Suppressor macrophage (primary cell): ENCODE data around the gene HEMK1.

Experiments
- DNase-seq, 4 experiments: peaks; one replicate each; pipeline ENCODE4 v3.0.0-alpha.2; 2020 to 2022
- total RNA-seq, 17 experiments: gene quantifications; one replicate each; lab custom pipeline; 2026; ENCODE audit warnings: mixed read lengths in 6 of 17, inconsistent platforms in 3 of 17; lab: John Stamatoyannopoulos, UW

The HEMK1 gene, protein sequence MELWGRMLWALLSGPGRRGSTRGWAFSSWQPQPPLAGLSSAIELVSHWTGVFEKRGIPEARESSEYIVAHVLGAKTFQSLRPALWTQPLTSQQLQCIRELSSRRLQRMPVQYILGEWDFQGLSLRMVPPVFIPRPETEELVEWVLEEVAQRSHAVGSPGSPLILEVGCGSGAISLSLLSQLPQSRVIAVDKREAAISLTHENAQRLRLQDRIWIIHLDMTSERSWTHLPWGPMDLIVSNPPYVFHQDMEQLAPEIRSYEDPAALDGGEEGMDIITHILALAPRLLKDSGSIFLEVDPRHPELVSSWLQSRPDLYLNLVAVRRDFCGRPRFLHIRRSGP
- 4.4 to 25.8 (median 13.9) reads per million in 17 experiments for total RNA-seq

- peak; percentile 97 to 100 (median 100) for DNase-seq
Observed at GRCh38 chr3:50568947-50569749, at the start of gene HEMK1. TSS of gene HEMK1 (plus strand) at chr3:50569522. CDS start at chr3:50571105, 1,583 bp downstream.

DNA sequence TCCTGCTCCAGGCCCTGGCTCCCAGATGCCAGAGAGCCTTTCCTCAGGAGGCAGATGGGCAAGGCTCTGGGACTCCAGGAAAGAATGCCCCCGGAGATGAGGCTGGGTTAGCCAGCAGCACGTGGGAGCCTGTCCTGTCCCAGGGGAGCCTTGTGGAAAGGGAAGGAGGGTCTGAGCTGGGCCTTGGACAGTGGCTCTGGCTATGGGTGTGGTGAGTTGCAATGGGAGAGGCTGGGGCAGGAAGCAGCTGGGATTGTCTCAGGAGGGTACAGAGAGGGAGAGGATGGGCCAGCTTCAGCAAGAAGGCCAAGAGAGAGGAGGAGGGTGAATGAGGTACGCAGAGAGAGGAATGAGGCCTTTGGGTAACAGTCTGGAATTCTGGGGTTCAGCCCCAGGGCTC lies 48.5 kb upstream of the HEMK1 start:
- DNase-seq = no peak

- DNase-seq = no peak
Observed at GRCh38 chr3:50521572-50521971, 47.8 kb upstream of the HEMK1 start.

DNA sequence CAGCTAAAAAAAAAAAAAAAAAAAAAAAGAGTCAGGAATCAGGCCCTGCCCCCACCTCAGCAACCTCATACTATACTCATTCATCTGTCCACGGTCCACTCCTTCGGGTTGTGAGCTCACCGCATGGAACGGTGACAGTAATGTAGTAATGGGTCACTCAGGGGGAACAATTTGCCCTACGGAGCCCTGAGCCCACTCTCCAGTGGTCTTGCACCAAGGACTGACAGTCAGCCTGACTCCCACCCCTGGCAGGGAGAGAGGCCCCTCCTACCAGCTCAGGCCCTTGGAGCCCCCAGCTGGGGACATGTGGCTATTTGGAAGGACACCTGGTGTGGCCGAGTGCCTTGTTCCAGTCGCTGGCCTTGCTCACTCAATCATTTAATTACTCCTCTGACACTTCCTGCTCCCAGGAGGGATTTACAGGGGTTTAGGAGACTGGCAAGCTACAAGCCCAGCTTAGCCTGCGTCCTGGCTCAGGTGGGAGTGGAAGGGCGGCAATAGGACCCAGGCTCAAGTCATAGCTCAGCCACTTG lies 46.0 kb upstream of the HEMK1 start:
- no peak for DNase-seq

- DNase-seq = no peak
Observed at GRCh38 chr3:50524746-50525145, 44.6 kb upstream of the HEMK1 start.

- DNase-seq = no peak
Observed at GRCh38 chr3:50525191-50525910, 44.0 kb upstream of the HEMK1 start.

- DNase-seq = peak; percentile 86 to 93 (median 90)
Observed at GRCh38 chr3:50525987-50526386, 43.3 kb upstream of the HEMK1 start.

DNA sequence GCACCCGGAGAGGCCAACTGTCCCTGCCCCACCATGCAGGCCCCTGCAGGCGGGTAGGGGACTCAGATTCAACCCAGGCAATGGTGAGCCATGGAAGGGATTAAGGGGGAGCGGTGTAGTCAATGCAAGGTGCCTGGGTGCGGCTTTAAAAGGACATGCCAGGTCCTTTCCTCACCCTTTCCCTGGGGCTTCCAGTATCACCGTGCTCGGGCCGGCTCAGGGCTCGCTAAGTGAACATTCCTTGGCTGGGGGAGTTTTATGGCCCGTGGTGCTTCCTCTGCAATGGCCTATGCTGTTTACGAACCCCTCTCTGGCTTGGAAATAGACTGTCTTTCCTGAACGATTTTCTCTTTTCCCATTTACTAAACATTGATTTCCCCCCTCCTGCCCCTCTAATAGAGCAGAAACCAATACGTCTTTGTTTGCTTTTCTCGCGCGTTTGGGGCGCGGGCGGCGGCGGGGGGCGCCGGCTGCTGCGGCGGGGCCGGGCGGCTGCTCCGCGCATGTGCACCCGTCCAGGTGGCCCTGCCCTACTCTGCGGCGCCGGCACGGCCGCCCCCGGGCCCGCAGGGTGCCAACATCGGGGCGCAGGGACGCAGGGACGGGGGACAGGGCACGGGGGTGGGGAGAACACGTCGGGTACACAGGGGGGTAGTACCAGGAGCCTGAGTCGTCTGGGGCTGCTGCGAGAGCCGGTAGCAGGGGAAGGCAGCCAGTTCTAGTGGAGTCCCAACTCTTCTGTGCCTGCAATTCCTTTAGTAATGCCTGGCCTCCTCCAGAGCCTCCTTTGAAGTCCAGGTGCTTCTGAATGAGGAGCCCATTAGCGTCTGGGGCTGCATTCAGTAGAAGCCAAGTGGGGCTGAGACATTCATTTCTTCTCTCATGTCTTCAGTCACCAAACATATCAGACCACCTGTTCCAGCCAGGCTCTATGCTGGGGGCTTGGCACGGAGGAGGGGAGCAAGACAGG lies 39.0 kb upstream of the HEMK1 start:
- no peak for DNase-seq

GRCh38 chr3:50531201-50531600 lies 38.1 kb upstream of the HEMK1 start:
- DNase-seq = no peak

GRCh38 chr3:50532062-50532705 lies 37.1 kb upstream of the HEMK1 start:
- no peak for DNase-seq

DNA sequence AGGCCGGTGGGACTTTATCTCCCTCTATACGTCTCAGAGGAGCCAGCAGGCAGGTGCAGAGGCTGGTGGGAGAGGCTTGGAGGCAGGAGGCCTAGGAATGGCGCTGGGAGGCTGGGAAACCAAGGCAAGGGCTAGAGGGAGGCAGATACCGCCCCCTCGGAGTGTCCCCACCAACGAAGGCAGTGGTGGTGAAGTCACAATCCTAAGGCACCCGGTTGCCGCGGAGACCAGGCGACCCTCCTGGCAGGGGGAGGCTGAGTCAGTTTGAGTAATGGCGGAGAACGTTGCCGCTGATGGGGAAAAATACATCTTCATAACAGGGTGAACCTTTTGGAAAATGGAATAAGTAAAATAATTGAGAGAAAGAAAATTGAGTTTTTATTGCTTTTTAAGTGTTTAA lies 36.0 kb upstream of the HEMK1 start:
- no peak for DNase-seq

- no peak for DNase-seq
Observed at GRCh38 chr3:50533807-50534461, 35.4 kb upstream of the HEMK1 start.

DNA sequence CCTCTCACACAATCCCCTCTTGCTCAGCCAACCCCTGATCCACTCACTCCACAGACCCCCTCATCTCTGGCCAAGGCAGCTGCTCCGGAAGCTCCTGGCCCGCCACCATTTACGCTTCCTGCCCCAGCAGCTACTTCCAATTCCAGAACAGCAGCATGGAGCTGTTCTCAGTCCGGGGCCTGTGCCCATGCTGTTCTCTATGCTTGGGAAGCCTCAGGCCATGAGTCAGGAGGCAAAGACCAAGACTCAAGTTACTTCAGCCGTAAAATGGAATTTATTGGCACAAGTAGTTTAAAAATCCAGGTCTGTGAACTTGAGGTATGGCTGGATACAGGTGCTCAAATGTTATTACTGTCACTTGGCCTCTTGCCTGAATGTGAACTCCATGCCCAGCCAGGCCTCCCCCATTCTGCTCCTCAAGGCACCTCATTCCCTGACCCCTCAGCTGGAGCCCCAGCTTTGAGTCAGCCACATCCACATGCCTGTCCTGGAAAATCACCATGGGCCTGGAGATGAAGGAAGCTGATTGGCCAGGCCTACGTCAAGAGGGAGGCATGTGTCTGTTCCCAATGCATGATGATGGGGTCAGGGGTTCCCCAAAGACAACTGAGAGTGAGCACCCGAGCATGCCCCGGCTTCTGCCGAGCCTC lies 34.5 kb upstream of the HEMK1 start:
- DNase-seq = no peak

GRCh38 chr3:50536471-50537180 lies 32.7 kb upstream of the HEMK1 start:
- peak in 1 of 4 experiments; percentile 6 for DNase-seq

GRCh38 chr3:50537421-50538129 lies 31.7 kb upstream of the HEMK1 start:
- DNase-seq = no peak

DNA sequence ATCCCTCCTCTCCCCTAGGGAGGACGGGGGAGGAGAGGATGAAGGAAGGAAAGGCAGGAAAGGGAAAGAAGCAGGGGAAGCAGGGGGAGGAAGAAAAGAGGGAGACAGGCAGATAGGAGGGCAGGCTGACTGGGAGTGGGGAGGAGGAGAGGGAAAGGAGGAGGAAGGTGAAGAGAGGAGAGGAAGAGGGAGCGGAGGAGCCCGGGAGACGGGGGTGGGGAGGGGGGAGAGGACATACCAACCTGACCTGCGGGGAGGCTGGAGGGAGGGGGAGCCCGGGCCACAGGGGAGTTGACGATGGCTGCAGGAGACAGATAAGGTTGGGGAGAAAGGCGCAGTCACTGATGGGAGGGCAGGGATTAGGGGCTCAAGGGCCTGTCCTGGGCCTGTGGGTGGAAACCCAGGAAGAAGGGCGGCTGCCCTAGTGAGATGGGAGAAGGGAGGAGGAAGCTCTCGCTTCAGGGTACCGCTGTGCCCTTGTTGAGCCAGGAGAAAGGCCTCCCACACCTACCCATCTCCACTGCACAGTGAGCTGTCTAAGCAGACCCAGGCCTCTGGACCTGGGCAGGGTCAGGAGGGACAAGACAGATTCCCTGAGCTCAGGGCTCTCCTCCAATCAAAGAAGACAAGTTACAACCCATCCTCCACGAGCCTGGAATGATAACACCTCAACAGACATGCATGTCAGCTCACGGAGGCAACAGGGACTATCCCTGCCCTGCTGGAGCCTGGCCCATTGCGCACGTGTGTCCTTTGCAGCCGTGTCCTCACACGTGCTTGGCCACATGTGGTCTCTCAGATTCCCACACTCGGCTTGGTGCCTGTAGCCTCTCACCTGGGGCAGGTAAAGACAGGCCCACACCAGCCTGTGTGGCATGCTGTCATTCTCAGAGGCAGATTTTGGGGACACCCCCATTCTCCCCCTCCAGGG lies 29.7 kb upstream of the HEMK1 start:
- DNase-seq = no peak
